ENCODE measurements around the gene KIF5C. TPM values are rescaled to one million over a fixed set of nuclear protein-coding genes. Genes with fewer than 3 reads are reported as not detected.

KIF5C gene
- total and polyA plus RNA-seq, 2 of the 13 experiments (the other 11 are each of a cell fraction or from before 2014, with no cell fraction given): 0.15 to 0.20 TPM

- TF ChIP-seq SOX13 (IDR thresholded peaks at IDR 0.05) (no peak), SOX13 (CRISPR knock-in tag; conservative IDR thresholded peaks at IDR 0.05 in 1 of 2, IDR thresholded peaks at IDR 0.05 in 1 of 2) (peak in 1 of 2 experiments; percentile 53; a peak in 2 of 4 replicates), MLLT10 (CRISPR knock-in tag; IDR thresholded peaks at IDR 0.05) (no peak), ZKSCAN5 (CRISPR knock-in tag; IDR thresholded peaks at IDR 0.05) (no peak), PITX1 (CRISPR knock-in tag; IDR thresholded peaks at IDR 0.05) (peak; percentile 81), ZFY (CRISPR knock-in tag; IDR thresholded peaks at IDR 0.05) (0 out of 2 replicates have a peak, but pooled peaks have one; percentile 23), ZNF619 (CRISPR knock-in tag; IDR thresholded peaks at IDR 0.05) (no peak), NR3C1 (CRISPR knock-in tag; IDR thresholded peaks at IDR 0.05) (no peak), GATAD2A (CRISPR knock-in tag; IDR thresholded peaks at IDR 0.05) (peak; percentile 83), AKAP8 (CRISPR knock-in tag; IDR thresholded peaks at IDR 0.05) (no peak), ZNF230 (CRISPR knock-in tag; IDR thresholded peaks at IDR 0.05) (no peak), NFKBIZ (CRISPR knock-in tag; IDR thresholded peaks at IDR 0.05) (no peak), ATF3 (CRISPR knock-in tag; IDR thresholded peaks at IDR 0.05) (peak; percentile 40; the same call in 1 of the 2 replicates), ZNF256 (CRISPR knock-in tag; conservative IDR thresholded peaks at IDR 0.05) (no peak), SMARCE1 (IDR thresholded peaks at IDR 0.05; ENCODE audit: borderline replicate concordance) (no peak), ETV5 (CRISPR knock-in tag; IDR thresholded peaks at IDR 0.05; ENCODE audit: borderline replicate concordance) (no peak), FOXO1 (CRISPR knock-in tag; IDR thresholded peaks at IDR 0.05) (peak; percentile 56), KAT8 (CRISPR knock-in tag; IDR thresholded peaks at IDR 0.05) (0 out of 2 replicates have a peak, but pooled peaks have one; percentile 30), ZNF75D (CRISPR knock-in tag; IDR thresholded peaks at IDR 0.05; ENCODE audit: borderline replicate concordance) (no peak), PCBP2 (optimal IDR thresholded peaks at IDR 0.05; ENCODE audit: low read depth, low read length, poor library complexity, severe bottlenecking) (no peak), CCDC6 (CRISPR knock-in tag; IDR thresholded peaks at IDR 0.05) (peak; percentile 30; the same call in 1 of the 2 replicates), FOXP4 (CRISPR knock-in tag; IDR thresholded peaks at IDR 0.05) (peak; percentile 49; the same call in 1 of the 2 replicates), ATF4 (CRISPR knock-in tag; IDR thresholded peaks at IDR 0.05) (peak in 1 of 2 experiments; percentile 97; a peak in 2 of 4 replicates), ZNF574 (CRISPR knock-in tag; IDR thresholded peaks at IDR 0.05) (peak; percentile 41; the same call in 1 of the 2 replicates)
Measured at GRCh38 chr2:149020432-149020851, 145.4 kb downstream of the KIF5C start (continued).
